ENCODE results near the gene FGL2.
A peak's percentile ranks its signal among the peaks of the same experiment; 100 is the strongest.

FGL2 gene, protein sequence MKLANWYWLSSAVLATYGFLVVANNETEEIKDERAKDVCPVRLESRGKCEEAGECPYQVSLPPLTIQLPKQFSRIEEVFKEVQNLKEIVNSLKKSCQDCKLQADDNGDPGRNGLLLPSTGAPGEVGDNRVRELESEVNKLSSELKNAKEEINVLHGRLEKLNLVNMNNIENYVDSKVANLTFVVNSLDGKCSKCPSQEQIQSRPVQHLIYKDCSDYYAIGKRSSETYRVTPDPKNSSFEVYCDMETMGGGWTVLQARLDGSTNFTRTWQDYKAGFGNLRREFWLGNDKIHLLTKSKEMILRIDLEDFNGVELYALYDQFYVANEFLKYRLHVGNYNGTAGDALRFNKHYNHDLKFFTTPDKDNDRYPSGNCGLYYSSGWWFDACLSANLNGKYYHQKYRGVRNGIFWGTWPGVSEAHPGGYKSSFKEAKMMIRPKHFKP

GRCh38 chr7:77199013-77199966 lies at the start of gene FGL2:
FGL2 (minus strand) TSS chr7:77199819; CDS start chr7:77199793, 26 bp downstream.
- TF ChIP-seq, protein P1, sequence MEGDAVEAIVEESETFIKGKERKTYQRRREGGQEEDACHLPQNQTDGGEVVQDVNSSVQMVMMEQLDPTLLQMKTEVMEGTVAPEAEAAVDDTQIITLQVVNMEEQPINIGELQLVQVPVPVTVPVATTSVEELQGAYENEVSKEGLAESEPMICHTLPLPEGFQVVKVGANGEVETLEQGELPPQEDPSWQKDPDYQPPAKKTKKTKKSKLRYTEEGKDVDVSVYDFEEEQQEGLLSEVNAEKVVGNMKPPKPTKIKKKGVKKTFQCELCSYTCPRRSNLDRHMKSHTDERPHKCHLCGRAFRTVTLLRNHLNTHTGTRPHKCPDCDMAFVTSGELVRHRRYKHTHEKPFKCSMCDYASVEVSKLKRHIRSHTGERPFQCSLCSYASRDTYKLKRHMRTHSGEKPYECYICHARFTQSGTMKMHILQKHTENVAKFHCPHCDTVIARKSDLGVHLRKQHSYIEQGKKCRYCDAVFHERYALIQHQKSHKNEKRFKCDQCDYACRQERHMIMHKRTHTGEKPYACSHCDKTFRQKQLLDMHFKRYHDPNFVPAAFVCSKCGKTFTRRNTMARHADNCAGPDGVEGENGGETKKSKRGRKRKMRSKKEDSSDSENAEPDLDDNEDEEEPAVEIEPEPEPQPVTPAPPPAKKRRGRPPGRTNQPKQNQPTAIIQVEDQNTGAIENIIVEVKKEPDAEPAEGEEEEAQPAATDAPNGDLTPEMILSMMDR (conservative IDR thresholded peaks at IDR 0.05) = no peak
- peak within 1 kb of the TSS; percentile 74 for H3K27ac ChIP-seq

- no peak overlapping the region for H3K27ac ChIP-seq
- TF ChIP-seq, protein P1 (conservative IDR thresholded peaks at IDR 0.05) = no peak
Measured at GRCh38 chr7:77248154-77248553, 48.5 kb upstream of the FGL2 start.

- TF ChIP-seq, protein P1 (conservative IDR thresholded peaks at IDR 0.05) = peak; percentile 92
- H3K27ac ChIP-seq = no peak overlapping the region
Measured at GRCh38 chr7:77247206-77247850, 47.7 kb upstream of the FGL2 start.

DNA sequence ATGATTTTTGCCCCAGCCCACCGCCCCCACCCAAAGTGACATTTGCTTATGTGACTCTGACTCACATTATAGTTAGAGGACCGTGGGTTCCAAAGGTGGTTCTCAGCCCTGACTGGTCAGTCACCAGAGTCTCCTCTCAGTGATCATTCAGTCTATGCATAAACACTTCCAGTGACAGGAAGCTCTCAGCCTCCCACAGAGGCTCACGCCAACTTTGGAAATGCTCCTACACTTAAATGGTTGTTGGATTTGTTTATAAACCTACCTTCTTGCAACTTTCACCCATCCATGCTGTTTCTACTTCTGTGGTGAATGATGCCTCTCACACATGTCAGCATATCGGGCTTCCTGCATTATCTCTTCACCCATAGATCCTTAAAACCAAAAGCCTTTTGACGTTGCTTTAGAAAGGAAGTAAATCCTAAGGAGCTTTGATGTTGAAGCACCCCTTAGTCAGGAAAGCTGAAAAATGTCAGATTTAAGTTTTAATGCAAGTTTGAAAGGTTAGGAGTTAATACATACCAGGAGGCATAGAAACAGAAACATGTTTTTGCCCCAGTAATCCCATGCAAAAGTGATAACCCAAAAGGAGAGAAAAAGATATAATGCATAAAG lies 46.5 kb upstream of the FGL2 start:
- TF ChIP-seq, protein P1 (conservative IDR thresholded peaks at IDR 0.05) = no peak
- no peak overlapping the region for H3K27ac ChIP-seq

DNA sequence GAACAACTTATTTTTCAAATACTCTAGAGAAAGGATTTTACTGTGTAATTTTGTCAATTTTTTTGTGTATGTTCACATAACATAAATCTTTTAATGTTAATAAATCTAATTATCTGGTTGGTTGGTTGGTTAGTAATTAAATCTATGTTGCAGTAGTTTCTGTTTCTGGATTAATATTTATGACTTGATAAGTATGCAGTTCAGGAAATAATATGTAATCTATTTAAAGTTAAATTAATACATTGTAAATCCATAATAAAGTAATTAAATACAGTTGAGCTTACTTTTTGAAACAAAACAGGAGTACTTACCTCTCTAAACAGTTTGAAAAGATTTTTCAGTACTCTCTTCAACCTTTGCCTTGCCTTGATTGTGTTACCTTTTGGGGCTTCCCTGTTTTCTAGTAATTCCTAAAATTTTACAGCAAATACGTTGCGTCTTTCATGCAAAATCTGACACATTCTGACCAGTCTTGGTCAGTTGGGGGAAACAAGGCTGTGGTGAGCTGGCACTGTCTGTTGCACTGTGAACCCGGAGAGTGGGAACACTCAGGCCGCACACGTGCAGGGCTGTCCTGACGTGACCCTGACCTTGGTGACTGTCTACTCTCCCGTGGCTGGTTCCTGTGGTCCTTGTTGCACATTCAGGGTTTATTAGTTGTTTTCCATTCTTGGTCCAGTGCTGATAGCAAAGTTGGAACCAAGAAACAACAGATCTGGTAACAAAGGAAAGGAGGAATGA lies 45.6 kb upstream of the FGL2 start:
- TF ChIP-seq, protein P1 (conservative IDR thresholded peaks at IDR 0.05) = no peak

GRCh38 chr7:77244222-77244934 lies 44.8 kb upstream of the FGL2 start:
- TF ChIP-seq, protein P1 (conservative IDR thresholded peaks at IDR 0.05) = no peak
- H3K27ac ChIP-seq = no peak overlapping the region

More for the DNA sequence above, 45.6 kb upstream of the FGL2 start:
- no peak overlapping the region for H3K27ac ChIP-seq
